Keratinocyte (primary cell): ENCODE measurements around the gene ABI1.

Experiments
- EZH2 ChIP-seq: IDR thresholded peaks from one replicate; pipeline ENCODE4 v1.6.1; 2012; ENCODE audit warnings: inconsistent platforms, mild to moderate bottlenecking, low read length, moderate library complexity
- TF ChIP-seq, protein P1 (sequence below), 3 experiments: IDR thresholded peaks in 1 of 3; conservative IDR thresholded peaks in 1 of 3; optimal IDR thresholded peaks in 1 of 3; 2 replicates in 2 of 3; 3 replicates in 1 of 3; pipeline versions ENCODE3 to v1.5.1; 2011; ENCODE audit warnings: low read length in 3 of 3, mild to moderate bottlenecking in 3 of 3, moderate library complexity in 2 of 3, control low read depth in 1 of 3, inconsistent platforms in 1 of 3; ENCODE audit not compliant: insufficient read depth in 2 of 3; ENCODE audit errors: extremely low read depth in 1 of 3

DNA sequence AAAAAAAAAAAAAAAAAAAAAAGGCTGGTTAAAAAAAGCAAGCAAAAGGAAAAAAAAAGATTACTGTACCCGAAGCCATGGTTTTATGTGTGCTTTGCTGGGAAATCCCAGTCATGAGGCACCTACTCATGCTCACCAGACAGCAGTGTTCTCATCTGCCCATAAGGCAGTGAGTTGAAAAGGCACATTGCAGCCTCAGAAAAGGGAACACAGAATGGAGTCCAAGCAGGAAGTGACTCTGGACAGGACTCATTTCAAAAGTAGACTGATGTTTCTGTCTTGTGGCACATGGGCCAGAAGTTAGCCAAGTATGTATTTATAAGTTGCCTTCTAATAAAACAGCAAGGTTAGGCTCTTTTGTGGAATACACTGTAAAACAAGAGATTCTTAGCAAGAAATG lies 123.0 kb downstream of the ABI1 start:
- TF ChIP-seq, protein P1, sequence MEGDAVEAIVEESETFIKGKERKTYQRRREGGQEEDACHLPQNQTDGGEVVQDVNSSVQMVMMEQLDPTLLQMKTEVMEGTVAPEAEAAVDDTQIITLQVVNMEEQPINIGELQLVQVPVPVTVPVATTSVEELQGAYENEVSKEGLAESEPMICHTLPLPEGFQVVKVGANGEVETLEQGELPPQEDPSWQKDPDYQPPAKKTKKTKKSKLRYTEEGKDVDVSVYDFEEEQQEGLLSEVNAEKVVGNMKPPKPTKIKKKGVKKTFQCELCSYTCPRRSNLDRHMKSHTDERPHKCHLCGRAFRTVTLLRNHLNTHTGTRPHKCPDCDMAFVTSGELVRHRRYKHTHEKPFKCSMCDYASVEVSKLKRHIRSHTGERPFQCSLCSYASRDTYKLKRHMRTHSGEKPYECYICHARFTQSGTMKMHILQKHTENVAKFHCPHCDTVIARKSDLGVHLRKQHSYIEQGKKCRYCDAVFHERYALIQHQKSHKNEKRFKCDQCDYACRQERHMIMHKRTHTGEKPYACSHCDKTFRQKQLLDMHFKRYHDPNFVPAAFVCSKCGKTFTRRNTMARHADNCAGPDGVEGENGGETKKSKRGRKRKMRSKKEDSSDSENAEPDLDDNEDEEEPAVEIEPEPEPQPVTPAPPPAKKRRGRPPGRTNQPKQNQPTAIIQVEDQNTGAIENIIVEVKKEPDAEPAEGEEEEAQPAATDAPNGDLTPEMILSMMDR (optimal IDR thresholded peaks at IDR 0.05 in 1 of 3, IDR thresholded peaks at IDR 0.05 in 1 of 3, conservative IDR thresholded peaks at IDR 0.05 in 1 of 3; ENCODE audit: extremely low read depth in 1 of 3, insufficient read depth in 2 of 3, low read length in 3 of 3), result no peak
- TF ChIP-seq EZH2, result no peak
